GM21423 (cell line): Measurements from ENCODE around the gene LUC7L3.
"Not testable (repeated sequence)": the region's sequence is repeated elsewhere in the genome, so short reads cannot be mapped to it uniquely, and the experiment has no call there.

Source experiments
- ATAC-seq: cut with Tn5 transposase; IDR thresholded peaks from one replicate; pipeline ENCODE4 v1.9.1; 2021; ENCODE audit warnings: mild to moderate bottlenecking, moderate library complexity; ENCODE audit not compliant: unreplicated experiment

Gene LUC7L3

GRCh38 chr17:50781167-50781566, 61.8 kb downstream of the LUC7L3 start:
- no peak for ATAC-seq

GRCh38 chr17:50783193-50783660, 63.8 kb downstream of the LUC7L3 start:
- ATAC-seq, result no peak

GRCh38 chr17:50783905-50784304, 64.5 kb downstream of the LUC7L3 start:
- ATAC-seq, result no peak

- no peak for ATAC-seq
These were observed 65.7 kb downstream of the LUC7L3 start for GRCh38 chr17:50785126-50785525.

GRCh38 chr17:50785946-50786570, 66.7 kb downstream of the LUC7L3 start:
- no peak for ATAC-seq

GRCh38 chr17:50787106-50787505, 67.7 kb downstream of the LUC7L3 start:
- ATAC-seq, result no peak

GRCh38 chr17:50790618-50791017, 71.2 kb downstream of the LUC7L3 start:
- no peak for ATAC-seq

- no peak for ATAC-seq
These were observed 72.7 kb downstream of the LUC7L3 start for GRCh38 chr17:50792132-50792531.

- no peak for ATAC-seq
These were observed 73.6 kb downstream of the LUC7L3 start for GRCh38 chr17:50793007-50793406.

- no peak for ATAC-seq
These were observed 75.0 kb downstream of the LUC7L3 start for GRCh38 chr17:50794361-50794760.

- ATAC-seq, result no peak
These were observed 77.9 kb downstream of the LUC7L3 start for GRCh38 chr17:50797135-50797810.

GRCh38 chr17:50798424-50799288, 79.3 kb downstream of the LUC7L3 start:
- ATAC-seq, result no peak

- ATAC-seq, result no peak
These were observed 80.2 kb downstream of the LUC7L3 start for GRCh38 chr17:50799582-50799981.

- ATAC-seq, result no peak
These were observed 80.8 kb downstream of the LUC7L3 start for GRCh38 chr17:50800196-50800700.

GRCh38 chr17:50802609-50803571, 83.5 kb downstream of the LUC7L3 start:
- ATAC-seq, result no peak

GRCh38 chr17:50803676-50804075, 84.3 kb downstream of the LUC7L3 start:
- no peak for ATAC-seq

GRCh38 chr17:50804749-50805475, 85.5 kb downstream of the LUC7L3 start:
- not testable (repeated sequence) for ATAC-seq

GRCh38 chr17:50805486-50805885, 86.1 kb downstream of the LUC7L3 start:
- no peak for ATAC-seq
